GM19372 (cell line): Measurements from ENCODE around the gene MCRIP1.

ENCODE experiments used
- ATAC-seq: cut with Tn5 transposase; IDR thresholded peaks from one replicate; pipeline ENCODE4 v1.9.1; 2021; ENCODE audit warnings: mild to moderate bottlenecking, low read depth, moderate library complexity; ENCODE audit not compliant: unreplicated experiment

MCRIP1 gene

GRCh38 chr17:81807210-81807719 is 25.8 kb downstream of the MCRIP1 start:
- no peak for ATAC-seq

- no peak for ATAC-seq
Measured at GRCh38 chr17:81806461-81807209, 26.5 kb downstream of the MCRIP1 start.

- no peak for ATAC-seq
Measured at GRCh38 chr17:81805707-81806460, 27.2 kb downstream of the MCRIP1 start.

- ATAC-seq, result no peak
Measured at GRCh38 chr17:81804559-81805399, 28.3 kb downstream of the MCRIP1 start.

GRCh38 chr17:81803728-81804558 is 29.1 kb downstream of the MCRIP1 start, which contains the start of gene GCGR:
TSS of gene GCGR (plus strand) at chr17:81804150. CDS start at chr17:81809019, 4,869 bp downstream.
- ATAC-seq, result no peak

GRCh38 chr17:81802856-81803643 is 30.0 kb downstream of the MCRIP1 start:
- no peak for ATAC-seq

- no peak for ATAC-seq
Measured at GRCh38 chr17:81802048-81802758, 30.9 kb downstream of the MCRIP1 start.

- no peak for ATAC-seq
Measured at GRCh38 chr17:81801327-81801726, 31.8 kb downstream of the MCRIP1 start.

GRCh38 chr17:81794509-81794908 is 38.6 kb downstream of the MCRIP1 start:
- ATAC-seq, result no peak

- ATAC-seq, result no peak
Measured at GRCh38 chr17:81794074-81794476, 39.0 kb downstream of the MCRIP1 start.

GRCh38 chr17:81792675-81793615 is 40.1 kb downstream of the MCRIP1 start:
- no peak for ATAC-seq
